SK-N-SH (cell line): ENCODE measurements around the gene IL12A.

Experiments used
- CTCF ChIP-seq: fragments of 200-600 bp; sonication (generic); IDR thresholded peaks from 2 replicates; pipeline ENCODE4 v1.6.1; 2017; ENCODE audit warnings: antibody characterized with exemption, mild to moderate bottlenecking, moderate library complexity
- EP300 ChIP-seq, 2 experiments: IDR thresholded peaks; 2 replicates each; pipeline versions ENCODE4 v1.4.0 to v1.6.1; 2012; ENCODE audit warnings: borderline replicate concordance in 1 of 2, low read depth in 1 of 2, low read length in 1 of 2
- GABPA ChIP-seq: IDR thresholded peaks from 2 replicates; pipeline ENCODE4 v1.4.0; 2012; ENCODE audit warnings: low read depth, mild to moderate bottlenecking
- MAX ChIP-seq: IDR thresholded peaks from 2 replicates; pipeline ENCODE4 v1.4.0; 2012; ENCODE audit warnings: low read depth
- MXI1 ChIP-seq: IDR thresholded peaks from 2 replicates; pipeline ENCODE4 v1.6.1; 2012; ENCODE audit warnings: mild to moderate bottlenecking, low read depth, low read length, improper control_type of control experiment
- POLR2AphosphoS5 ChIP-seq: IDR thresholded peaks from 2 replicates; pipeline ENCODE4 v1.6.1; 2012; ENCODE audit warnings: low read depth, low read length
- RAD21 ChIP-seq: IDR thresholded peaks from 2 replicates; pipeline ENCODE4 v1.6.1; 2012; ENCODE audit warnings: mild to moderate bottlenecking, low read length
- RFX5 ChIP-seq: IDR thresholded peaks from 2 replicates; pipeline ENCODE4 v1.6.1; 2012; ENCODE audit warnings: mild to moderate bottlenecking, improper control_type of control experiment, low read length
- RXRA ChIP-seq: IDR thresholded peaks from 2 replicates; pipeline ENCODE4 v1.4.0; 2012; ENCODE audit warnings: low read depth, mild to moderate bottlenecking, borderline replicate concordance
- SIN3A ChIP-seq: IDR thresholded peaks from 2 replicates; pipeline ENCODE4 v1.6.1; 2012; ENCODE audit warnings: low read depth, mild to moderate bottlenecking, low read length, moderate library complexity, borderline replicate concordance
- TAF1 ChIP-seq: IDR thresholded peaks from 2 replicates; pipeline ENCODE4 v1.6.1; 2012; ENCODE audit warnings: low read depth, mild to moderate bottlenecking, low read length, moderate library complexity, borderline replicate concordance
- YY1 ChIP-seq: IDR thresholded peaks from 2 replicates; pipeline ENCODE4 v1.4.0; 2012; ENCODE audit warnings: low read depth, mild to moderate bottlenecking
- TF ChIP-seq, protein P1 (sequence below): IDR thresholded peaks from 2 replicates; pipeline ENCODE4 v1.6.1; 2012; ENCODE audit warnings: mild to moderate bottlenecking, low read depth, low read length, moderate library complexity
- TF ChIP-seq, protein P2 (sequence below): IDR thresholded peaks from 2 replicates; pipeline ENCODE4 v1.4.0; 2012; ENCODE audit warnings: low read depth, borderline replicate concordance

DNA sequence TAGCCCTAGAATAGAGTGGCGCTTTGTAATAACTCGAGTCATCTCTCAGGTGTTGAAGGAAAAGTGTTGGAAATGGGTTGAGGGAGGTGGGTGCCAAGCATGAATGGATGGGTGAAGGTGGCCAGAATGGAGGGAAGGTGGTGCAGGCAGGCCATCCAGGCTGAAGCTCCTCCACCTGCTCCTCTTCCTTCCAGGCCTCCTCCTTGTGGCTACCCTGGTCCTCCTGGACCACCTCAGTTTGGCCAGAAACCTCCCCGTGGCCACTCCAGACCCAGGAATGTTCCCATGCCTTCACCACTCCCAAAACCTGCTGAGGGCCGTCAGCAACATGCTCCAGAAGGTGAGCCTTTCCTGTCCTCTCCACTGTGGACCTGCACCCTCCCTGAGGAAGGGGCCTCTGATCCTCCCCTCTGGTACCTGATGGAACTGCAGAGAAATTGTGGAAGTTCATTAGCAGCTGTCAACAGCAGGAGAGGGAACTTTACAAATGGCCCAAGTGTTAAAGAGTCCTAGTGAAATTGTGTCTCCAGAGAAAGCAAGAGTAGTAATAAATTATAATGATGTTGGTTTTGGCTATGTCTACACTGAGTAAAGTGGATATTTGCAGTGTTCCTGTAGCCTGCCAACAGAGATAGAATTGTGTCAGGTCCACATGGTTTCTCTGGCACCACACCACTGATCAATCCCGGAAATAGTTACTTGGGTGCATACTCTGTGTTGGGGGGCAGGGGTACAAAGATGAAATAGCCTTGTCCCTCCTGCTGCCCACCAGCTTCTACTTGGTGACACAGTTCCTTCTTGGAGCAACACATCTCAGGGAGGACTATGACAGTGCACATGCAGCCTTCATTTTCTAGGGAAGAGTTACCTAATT is 1.6 kb downstream of the IL12A start:
- TF ChIP-seq MXI1 (no peak), CTCF (no peak), SIN3A (no peak), GABPA (no peak), MAX (no peak), TAF1 (no peak), RAD21 (no peak), EP300 (IDR thresholded peaks at IDR 0.05; ENCODE audit: borderline replicate concordance in 1 of 2, low read depth in 1 of 2, low read length in 1 of 2) (no peak), YY1 (no peak), POLR2AphosphoS5 (no peak), RXRA (no peak), RFX5 (no peak)
- TF ChIP-seq, protein P1, sequence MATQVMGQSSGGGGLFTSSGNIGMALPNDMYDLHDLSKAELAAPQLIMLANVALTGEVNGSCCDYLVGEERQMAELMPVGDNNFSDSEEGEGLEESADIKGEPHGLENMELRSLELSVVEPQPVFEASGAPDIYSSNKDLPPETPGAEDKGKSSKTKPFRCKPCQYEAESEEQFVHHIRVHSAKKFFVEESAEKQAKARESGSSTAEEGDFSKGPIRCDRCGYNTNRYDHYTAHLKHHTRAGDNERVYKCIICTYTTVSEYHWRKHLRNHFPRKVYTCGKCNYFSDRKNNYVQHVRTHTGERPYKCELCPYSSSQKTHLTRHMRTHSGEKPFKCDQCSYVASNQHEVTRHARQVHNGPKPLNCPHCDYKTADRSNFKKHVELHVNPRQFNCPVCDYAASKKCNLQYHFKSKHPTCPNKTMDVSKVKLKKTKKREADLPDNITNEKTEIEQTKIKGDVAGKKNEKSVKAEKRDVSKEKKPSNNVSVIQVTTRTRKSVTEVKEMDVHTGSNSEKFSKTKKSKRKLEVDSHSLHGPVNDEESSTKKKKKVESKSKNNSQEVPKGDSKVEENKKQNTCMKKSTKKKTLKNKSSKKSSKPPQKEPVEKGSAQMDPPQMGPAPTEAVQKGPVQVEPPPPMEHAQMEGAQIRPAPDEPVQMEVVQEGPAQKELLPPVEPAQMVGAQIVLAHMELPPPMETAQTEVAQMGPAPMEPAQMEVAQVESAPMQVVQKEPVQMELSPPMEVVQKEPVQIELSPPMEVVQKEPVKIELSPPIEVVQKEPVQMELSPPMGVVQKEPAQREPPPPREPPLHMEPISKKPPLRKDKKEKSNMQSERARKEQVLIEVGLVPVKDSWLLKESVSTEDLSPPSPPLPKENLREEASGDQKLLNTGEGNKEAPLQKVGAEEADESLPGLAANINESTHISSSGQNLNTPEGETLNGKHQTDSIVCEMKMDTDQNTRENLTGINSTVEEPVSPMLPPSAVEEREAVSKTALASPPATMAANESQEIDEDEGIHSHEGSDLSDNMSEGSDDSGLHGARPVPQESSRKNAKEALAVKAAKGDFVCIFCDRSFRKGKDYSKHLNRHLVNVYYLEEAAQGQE = no peak
- TF ChIP-seq, protein P2, sequence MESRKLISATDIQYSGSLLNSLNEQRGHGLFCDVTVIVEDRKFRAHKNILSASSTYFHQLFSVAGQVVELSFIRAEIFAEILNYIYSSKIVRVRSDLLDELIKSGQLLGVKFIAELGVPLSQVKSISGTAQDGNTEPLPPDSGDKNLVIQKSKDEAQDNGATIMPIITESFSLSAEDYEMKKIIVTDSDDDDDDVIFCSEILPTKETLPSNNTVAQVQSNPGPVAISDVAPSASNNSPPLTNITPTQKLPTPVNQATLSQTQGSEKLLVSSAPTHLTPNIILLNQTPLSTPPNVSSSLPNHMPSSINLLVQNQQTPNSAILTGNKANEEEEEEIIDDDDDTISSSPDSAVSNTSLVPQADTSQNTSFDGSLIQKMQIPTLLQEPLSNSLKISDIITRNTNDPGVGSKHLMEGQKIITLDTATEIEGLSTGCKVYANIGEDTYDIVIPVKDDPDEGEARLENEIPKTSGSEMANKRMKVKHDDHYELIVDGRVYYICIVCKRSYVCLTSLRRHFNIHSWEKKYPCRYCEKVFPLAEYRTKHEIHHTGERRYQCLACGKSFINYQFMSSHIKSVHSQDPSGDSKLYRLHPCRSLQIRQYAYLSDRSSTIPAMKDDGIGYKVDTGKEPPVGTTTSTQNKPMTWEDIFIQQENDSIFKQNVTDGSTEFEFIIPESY = no peak
